Chondrocyte (in vitro differentiated cells): ENCODE measurements around the gene FHIT. TPM values are rescaled to one million over a fixed set of nuclear protein-coding genes. Genes with fewer than 3 reads are reported as not detected.

Experiments used
- DNase-seq: peaks from one replicate; pipeline ENCODE4 v3.0.0; 2021; ENCODE audit warnings: mixed read lengths, low spot score
- H3K27ac Mint-ChIP-seq: one replicate; pipeline ENCODE4 v1.8.0; 2021; ENCODE audit warnings: mild to moderate bottlenecking, moderate library complexity, mixed read lengths; ENCODE audit not compliant: unreplicated experiment
- H3K27me3 Mint-ChIP-seq: 2 replicates; pipeline ENCODE4 v1.8.0; 2021; ENCODE audit warnings: low read depth, mixed read lengths
- H3K36me3 Mint-ChIP-seq: 2 replicates; pipeline ENCODE4 v1.8.0; 2021; ENCODE audit warnings: low read depth, mixed read lengths
- H3K4me1 Mint-ChIP-seq: 2 replicates; pipeline ENCODE4 v1.8.0; 2021; ENCODE audit warnings: low read depth, mild to moderate bottlenecking, mixed read lengths
- H3K4me3 Mint-ChIP-seq: one replicate; pipeline ENCODE4 v1.8.0; 2021; ENCODE audit warnings: mild to moderate bottlenecking, moderate library complexity, mixed read lengths; ENCODE audit not compliant: unreplicated experiment
- H3K9me3 Mint-ChIP-seq: 2 replicates; pipeline ENCODE4 v1.8.0; 2021; ENCODE audit warnings: low read depth, mixed read lengths
- total RNA-seq: library from RNA; stranded (reverse); gene quantifications from 3 replicates; pipeline ENCODE4 v1.2.1, GENCODE V29; 2021
- TF ChIP-seq, protein P1 (sequence below): fragments of 200-600 bp; sonication (generic); IDR thresholded peaks from 2 replicates; pipeline ENCODE4 v1.5.0; 2021; ENCODE audit warnings: antibody characterized with exemption, mild to moderate bottlenecking, moderate library complexity

Gene FHIT
- total RNA-seq, 1 donor from 2014 or later: 3.8 TPM

- no peaks in the 10 kb centered on the region for H3K9me3 Mint-ChIP-seq
- H3K27ac Mint-ChIP-seq: no peak overlapping the region
- no peaks in the 10 kb centered on the region for H3K27me3 Mint-ChIP-seq
- no peak overlapping the region for H3K4me3 Mint-ChIP-seq
- TF ChIP-seq, protein P1, sequence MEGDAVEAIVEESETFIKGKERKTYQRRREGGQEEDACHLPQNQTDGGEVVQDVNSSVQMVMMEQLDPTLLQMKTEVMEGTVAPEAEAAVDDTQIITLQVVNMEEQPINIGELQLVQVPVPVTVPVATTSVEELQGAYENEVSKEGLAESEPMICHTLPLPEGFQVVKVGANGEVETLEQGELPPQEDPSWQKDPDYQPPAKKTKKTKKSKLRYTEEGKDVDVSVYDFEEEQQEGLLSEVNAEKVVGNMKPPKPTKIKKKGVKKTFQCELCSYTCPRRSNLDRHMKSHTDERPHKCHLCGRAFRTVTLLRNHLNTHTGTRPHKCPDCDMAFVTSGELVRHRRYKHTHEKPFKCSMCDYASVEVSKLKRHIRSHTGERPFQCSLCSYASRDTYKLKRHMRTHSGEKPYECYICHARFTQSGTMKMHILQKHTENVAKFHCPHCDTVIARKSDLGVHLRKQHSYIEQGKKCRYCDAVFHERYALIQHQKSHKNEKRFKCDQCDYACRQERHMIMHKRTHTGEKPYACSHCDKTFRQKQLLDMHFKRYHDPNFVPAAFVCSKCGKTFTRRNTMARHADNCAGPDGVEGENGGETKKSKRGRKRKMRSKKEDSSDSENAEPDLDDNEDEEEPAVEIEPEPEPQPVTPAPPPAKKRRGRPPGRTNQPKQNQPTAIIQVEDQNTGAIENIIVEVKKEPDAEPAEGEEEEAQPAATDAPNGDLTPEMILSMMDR: no peak
- DNase-seq: no peak
- H3K36me3 Mint-ChIP-seq: no peaks in the 10 kb centered on the region
- peaks cover 51% of the 10 kb centered on the region for H3K4me1 Mint-ChIP-seq
These were observed 1440.1 kb downstream of the FHIT start for GRCh38 chr3:59811160-59811559.

DNA sequence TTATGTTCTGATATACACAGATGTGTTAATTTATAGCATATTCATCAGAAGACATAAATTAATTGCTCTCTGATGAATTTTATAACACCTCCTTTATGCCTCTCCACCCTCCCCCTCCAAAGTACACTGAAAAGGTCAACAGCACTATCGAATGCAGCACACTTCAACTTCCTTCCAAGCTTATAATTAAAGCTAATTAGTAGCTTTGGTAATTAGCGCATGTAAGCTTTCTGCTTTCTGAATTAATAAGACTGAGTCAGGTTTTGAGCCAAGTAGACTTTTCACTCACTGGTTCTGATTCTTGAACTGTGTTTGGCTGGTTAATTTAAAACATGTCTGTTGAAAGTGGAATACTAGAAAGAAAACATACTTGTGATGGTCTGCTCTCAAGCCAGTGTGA lies 1440.6 kb downstream of the FHIT start:
- Mint-ChIP-seq H3K9me3 (no peaks in the 10 kb centered on the region), H3K27me3 (no peaks in the 10 kb centered on the region), H3K4me3 (no peak overlapping the region), H3K36me3 (no peaks in the 10 kb centered on the region), H3K27ac (peak overlapping the region; percentile 2), H3K4me1 (peaks cover 51% of the 10 kb centered on the region)
- TF ChIP-seq, protein P1: no peak
- DNase-seq: no peak

GRCh38 chr3:59809710-59810444 lies 1441.4 kb downstream of the FHIT start:
- Mint-ChIP-seq H3K9me3 (no peaks in the 10 kb centered on the region), H3K4me3 (no peak overlapping the region), H3K27ac (no peak overlapping the region), H3K27me3 (no peaks in the 10 kb centered on the region), H3K4me1 (peaks cover 50% of the 10 kb centered on the region), H3K36me3 (no peaks in the 10 kb centered on the region)
- no peak for DNase-seq
- TF ChIP-seq, protein P1: peak; percentile 76

GRCh38 chr3:59809016-59809415 lies 1442.2 kb downstream of the FHIT start:
- DNase-seq: no peak
- H3K4me3 Mint-ChIP-seq: no peak overlapping the region
- no peaks in the 10 kb centered on the region for H3K36me3 Mint-ChIP-seq
- no peaks in the 10 kb centered on the region for H3K9me3 Mint-ChIP-seq
- peaks cover 46% of the 10 kb centered on the region for H3K4me1 Mint-ChIP-seq
- no peaks in the 10 kb centered on the region for H3K27me3 Mint-ChIP-seq
- TF ChIP-seq, protein P1: no peak
- no peak overlapping the region for H3K27ac Mint-ChIP-seq

DNA sequence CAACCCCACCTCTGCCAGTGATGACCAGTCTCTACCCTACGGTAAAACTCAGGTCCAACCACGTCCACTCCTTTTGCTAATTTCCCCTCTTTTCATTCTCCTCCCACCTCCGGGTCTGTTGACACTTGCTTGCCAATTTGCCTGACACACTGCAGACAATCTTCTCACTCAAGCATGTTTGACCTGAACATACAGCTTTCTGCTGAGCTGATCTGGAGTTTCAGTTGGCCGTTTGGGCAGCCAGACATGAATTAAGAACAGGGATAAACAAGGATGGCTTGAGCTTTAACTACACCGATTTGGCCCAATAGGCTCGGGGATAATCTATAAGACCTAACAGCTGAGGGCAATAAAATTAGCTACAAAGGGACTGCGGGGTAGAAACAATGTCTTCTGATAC lies 1442.8 kb downstream of the FHIT start:
- Mint-ChIP-seq H3K4me1 (peaks cover 40% of the 10 kb centered on the region), H3K4me3 (no peak overlapping the region), H3K9me3 (no peaks in the 10 kb centered on the region), H3K36me3 (no peaks in the 10 kb centered on the region), H3K27me3 (no peaks in the 10 kb centered on the region), H3K27ac (no peak overlapping the region)
- DNase-seq: no peak
- TF ChIP-seq, protein P1: no peak
